Spleen (tissue), 11 donors: Measurements from ENCODE around the gene ARHGAP28. TPM values are rescaled to one million over a fixed set of nuclear protein-coding genes. Genes with fewer than 3 reads are reported as not detected.

Source experiments
- DNase-seq: peaks from one replicate; pipeline ENCODE4 v3.0.0-alpha.2; 2020
- H3K27ac ChIP-seq, 8 donors: fragments of 200-600 bp; sonication (generic) in 7 of 8; 1 replicate in 4 of 8; 2 replicates in 4 of 8; pipeline versions ENCODE4 v1.5.0 to v1.8.0; 2016 to 2021; ENCODE audit warnings: inconsistent platforms in 4 of 8, mild to moderate bottlenecking in 4 of 8, moderate library complexity in 1 of 8
- H3K27me3 ChIP-seq, 7 donors: fragments of 200-600 bp; sonication (generic) in 6 of 7; replicated peaks in 1 of 7; 1 replicate in 4 of 7; 2 replicates in 3 of 7; pipeline versions ENCODE4 v1.5.0 to v1.8.0; 2016 to 2021; ENCODE audit warnings: inconsistent platforms in 3 of 7, mild to moderate bottlenecking in 1 of 7
- H3K36me3 ChIP-seq, 6 donors: fragments of 200-600 bp; sonication (generic) in 5 of 6; 1 replicate in 4 of 6; 2 replicates in 2 of 6; pipeline versions ENCODE4 v1.5.0 to v1.8.0; 2016 to 2021; ENCODE audit warnings: inconsistent platforms in 2 of 6
- H3K4me1 ChIP-seq, 6 donors: fragments of 200-600 bp; sonication (generic) in 5 of 6; 1 replicate in 3 of 6; 2 replicates in 3 of 6; pipeline versions ENCODE4 v1.5.0 to v1.8.0; 2016 to 2021; ENCODE audit warnings: inconsistent platforms in 3 of 6
- H3K4me3 ChIP-seq, 8 donors: fragments of 200-600 bp; sonication (generic) in 7 of 8; 1 replicate in 4 of 8; 2 replicates in 4 of 8; pipeline versions ENCODE4 v1.5.0 to v1.8.0; 2016 to 2021; ENCODE audit warnings: inconsistent platforms in 4 of 8, mild to moderate bottlenecking in 4 of 8, moderate library complexity in 2 of 8
- H3K9me3 ChIP-seq, 8 donors: fragments of 200-600 bp; sonication (generic) in 7 of 8; 1 replicate in 4 of 8; 2 replicates in 4 of 8; pipeline versions ENCODE4 v1.5.0 to v1.8.0; 2016 to 2021; ENCODE audit warnings: inconsistent platforms in 4 of 8
- POLR2A ChIP-seq, 3 donors: fragments of 450-650 bp; IDR thresholded peaks; one replicate each; pipeline ENCODE4 v1.5.1; 2017; ENCODE audit warnings: antibody characterized with exemption in 3 of 3, mild to moderate bottlenecking in 1 of 3
- POLR2AphosphoS5 ChIP-seq, 3 donors: sonication (generic); formaldehyde crosslinking; IDR thresholded peaks; one replicate each; pipeline ENCODE4 v1.5.1; 2017; ENCODE audit warnings: antibody characterized with exemption in 3 of 3
- WGBS, 5 donors: extraction: QIAGEN DNeasy Blood & Tissue Kit in 3 of 5; methylation state at CpG; one replicate each; pipeline versions ENCODE4 v1.1.5 to v1.1.7; 2013 to 2018; 5-methylcytosine and 5-hydroxymethylcytosine counted together
- intact Hi-C: fragments of 100-400 bp; cut with DNase I; formaldehyde crosslinking; loops from one replicate; pipeline ENCODE4 v1.15.0; 2023; ENCODE audit warnings: low total_unique reads
- polyA plus RNA-seq, 3 donors: library from polyadenylated mRNA; stranded (reverse); fragments of 200-250 nt; gene quantifications; one replicate each; pipeline ENCODE4 v1.2.1, GENCODE V29; 2013
- total RNA-seq, 7 donors: library from RNA; depleted of rRNA in 3 of 7; stranded (reverse); fragments of >200 nt in 3 of 7; fragmentation: NEBNext Ultra II Directional in 4 of 7; extraction: Animal tissue kit (Norgen Biotek cat#: 25700) in 4 of 7; gene quantifications; one replicate each; pipeline versions ENCODE4 v1.1.0 to v1.2.1, GENCODE V29; 2016 to 2021
- TF ChIP-seq, protein P1 (sequence below), 11 experiments: fragments of 200-600 bp in 7 of 11; fragments of 450-650 bp in 4 of 11; sonication (generic) in 4 of 11; IDR thresholded peaks in 8 of 11; conservative IDR thresholded peaks in 3 of 11; 1 replicate in 7 of 11; 2 replicates in 4 of 11; pipeline versions ENCODE4 v1.4.0 to v1.8.0; 2016 to 2021; ENCODE audit warnings: antibody characterized with exemption in 11 of 11, inconsistent platforms in 4 of 11, mild to moderate bottlenecking in 1 of 11
- donor health status: healthy with polysubstance abuse.
- donor health status: DM: no; HTN: no; CAD: no; lungs with moderate emphysema.
- donor health status: DM: no; HTN: no; CAD: no.
- donor health status: Bipolar disorder and iron deficiency.
- donor health status: healthy.
- donor health status: DM: no; HTN: no; CAD: no.
- donor health status: DM: yes; HTN: yes; CAD: no.

ARHGAP28 gene
- total and polyA plus RNA-seq, 10 donors = 1.9 to 78.3 (median 30.3) TPM

DNA sequence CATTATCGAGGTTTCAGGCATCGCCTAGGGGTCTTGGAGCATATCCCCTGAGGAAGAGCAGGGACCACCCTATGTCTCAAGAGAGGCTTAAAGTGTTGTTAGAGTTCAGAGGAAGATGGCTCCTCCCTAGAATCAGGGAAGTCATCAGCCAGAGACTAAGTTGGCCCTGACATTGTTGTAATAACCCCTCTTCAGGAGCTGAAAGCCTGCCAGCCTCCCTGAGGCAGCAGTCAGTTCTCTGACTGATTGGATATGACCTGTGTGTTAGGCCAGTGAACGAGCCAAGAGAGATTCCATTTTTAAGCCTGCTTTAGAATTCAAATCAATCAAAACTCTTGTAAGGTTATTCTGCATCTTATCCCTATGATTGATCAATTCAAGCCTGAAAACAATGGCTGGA, 34.9 kb downstream of the ARHGAP28 start:
- WGBS, 5 donors = 62 to 78% (median 70%) methylated on average over 3 of the region's 3 CpGs
- Histone ChIP-seq H3K4me3 (no peak overlapping the region), H3K9me3 (peaks cover 0 to 22% (median 6%) of the 10 kb centered on the region in 8 donors), H3K27me3 (no peaks in the 10 kb centered on the region), H3K27ac (peak overlapping the region in 2 of 8 donors; percentile 1 to 39), H3K4me1 (peaks cover 0 to 5% (median 0%) of the 10 kb centered on the region in 6 donors), H3K36me3 (no peaks in the 10 kb centered on the region)
- DNase-seq = no peak
- no peak for TF ChIP-seq POLR2A (IDR thresholded peaks at IDR 0.05)
- TF ChIP-seq, protein P1, sequence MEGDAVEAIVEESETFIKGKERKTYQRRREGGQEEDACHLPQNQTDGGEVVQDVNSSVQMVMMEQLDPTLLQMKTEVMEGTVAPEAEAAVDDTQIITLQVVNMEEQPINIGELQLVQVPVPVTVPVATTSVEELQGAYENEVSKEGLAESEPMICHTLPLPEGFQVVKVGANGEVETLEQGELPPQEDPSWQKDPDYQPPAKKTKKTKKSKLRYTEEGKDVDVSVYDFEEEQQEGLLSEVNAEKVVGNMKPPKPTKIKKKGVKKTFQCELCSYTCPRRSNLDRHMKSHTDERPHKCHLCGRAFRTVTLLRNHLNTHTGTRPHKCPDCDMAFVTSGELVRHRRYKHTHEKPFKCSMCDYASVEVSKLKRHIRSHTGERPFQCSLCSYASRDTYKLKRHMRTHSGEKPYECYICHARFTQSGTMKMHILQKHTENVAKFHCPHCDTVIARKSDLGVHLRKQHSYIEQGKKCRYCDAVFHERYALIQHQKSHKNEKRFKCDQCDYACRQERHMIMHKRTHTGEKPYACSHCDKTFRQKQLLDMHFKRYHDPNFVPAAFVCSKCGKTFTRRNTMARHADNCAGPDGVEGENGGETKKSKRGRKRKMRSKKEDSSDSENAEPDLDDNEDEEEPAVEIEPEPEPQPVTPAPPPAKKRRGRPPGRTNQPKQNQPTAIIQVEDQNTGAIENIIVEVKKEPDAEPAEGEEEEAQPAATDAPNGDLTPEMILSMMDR (IDR thresholded peaks at IDR 0.05 in 8 of 11, conservative IDR thresholded peaks at IDR 0.05 in 3 of 11) = no peak
- TF ChIP-seq POLR2AphosphoS5 (IDR thresholded peaks at IDR 0.05) = no peak
- intact Hi-C loops = no loop called here

DNA sequence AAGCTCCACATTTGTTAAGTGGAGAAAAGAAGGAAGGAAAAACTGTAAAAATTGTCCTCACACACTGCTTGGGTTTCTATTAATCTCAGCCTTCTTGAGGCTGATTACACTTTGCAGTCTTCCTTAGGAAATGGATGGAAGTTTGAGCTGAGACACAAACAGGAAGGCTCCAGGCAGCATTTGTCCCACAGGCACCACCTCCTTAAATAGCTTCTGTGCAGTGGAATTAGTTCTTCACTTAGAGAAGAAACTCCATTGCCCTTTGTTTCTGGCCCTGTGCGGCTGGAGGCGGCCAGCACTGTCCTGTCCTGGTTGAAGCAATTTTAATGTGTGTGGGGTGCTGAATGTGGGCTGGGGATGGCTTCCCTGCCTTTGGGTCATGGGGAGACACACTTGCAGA, 44.3 kb downstream of the ARHGAP28 start:
- Histone ChIP-seq H3K27ac (no peak overlapping the region), H3K4me3 (no peak overlapping the region), H3K4me1 (peaks cover 0 to 3% (median 0%) of the 10 kb centered on the region in 6 donors), H3K27me3 (no peaks in the 10 kb centered on the region), H3K9me3 (no peaks in the 10 kb centered on the region), H3K36me3 (no peaks in the 10 kb centered on the region)
- intact Hi-C loops = no loop called here
- DNase-seq = no peak
- 61 to 87% (median 65%) methylated on average over 2 of the region's 2 CpGs for WGBS, 5 donors
- TF ChIP-seq POLR2A (IDR thresholded peaks at IDR 0.05) (no peak), POLR2AphosphoS5 (IDR thresholded peaks at IDR 0.05) (no peak)
- TF ChIP-seq, protein P1 (IDR thresholded peaks at IDR 0.05 in 8 of 11, conservative IDR thresholded peaks at IDR 0.05 in 3 of 11) = no peak

DNA sequence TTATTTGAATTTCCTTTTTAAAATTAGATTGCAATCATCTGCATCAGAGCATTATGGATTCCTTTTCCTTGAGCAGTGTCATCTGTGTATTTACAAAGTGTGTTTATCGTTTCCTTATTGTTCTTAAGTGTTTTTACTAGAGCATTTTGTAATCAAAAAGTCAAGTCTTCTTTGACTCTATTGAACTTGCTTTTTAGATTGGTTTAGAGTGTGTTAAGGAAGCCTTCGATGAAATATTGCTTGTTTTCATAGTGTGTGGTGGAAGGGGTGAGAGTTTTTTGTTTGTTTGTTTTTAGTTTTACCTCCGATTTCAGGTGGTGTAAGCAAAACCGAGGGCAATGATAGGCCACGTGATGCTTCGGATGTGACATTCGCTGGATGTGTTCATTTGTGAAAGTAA, 45.7 kb downstream of the ARHGAP28 start:
- H3K4me1 ChIP-seq = peaks cover 0 to 5% (median 0%) of the 10 kb centered on the region in 6 donors
- no peak for DNase-seq
- intact Hi-C loops = no loop called here
- TF ChIP-seq POLR2AphosphoS5 (IDR thresholded peaks at IDR 0.05) = no peak
- TF ChIP-seq POLR2A (IDR thresholded peaks at IDR 0.05) = no peak
- TF ChIP-seq, protein P1 (IDR thresholded peaks at IDR 0.05 in 8 of 11, conservative IDR thresholded peaks at IDR 0.05 in 3 of 11) = no peak
- no peaks in the 10 kb centered on the region for H3K36me3 ChIP-seq
- no peaks in the 10 kb centered on the region for H3K27me3 ChIP-seq
- H3K27ac ChIP-seq = no peak overlapping the region
- no peak overlapping the region for H3K4me3 ChIP-seq
- WGBS, 5 donors = 70 to 82% (median 76%) methylated on average over 7 of the region's 7 CpGs
- H3K9me3 ChIP-seq = no peaks in the 10 kb centered on the region

DNA sequence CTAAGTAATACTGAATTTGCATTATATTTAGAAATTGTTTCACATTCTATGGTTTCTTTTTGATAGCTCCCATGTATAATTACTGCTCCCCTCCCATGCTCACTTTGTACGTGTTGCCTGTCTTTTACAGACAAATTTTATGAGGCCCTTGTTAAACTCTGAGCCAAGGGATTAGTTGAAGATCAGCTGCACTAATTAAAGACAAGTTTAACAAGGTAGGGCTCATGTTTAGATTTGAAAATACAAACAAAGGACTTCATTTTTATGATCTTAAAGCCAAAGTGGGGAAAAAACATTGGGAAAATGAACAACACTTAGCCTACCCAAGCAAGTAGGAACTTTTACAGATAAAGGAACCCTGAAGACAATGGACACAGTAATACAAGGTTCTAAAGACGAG, 46.2 kb downstream of the ARHGAP28 start:
- Histone ChIP-seq H3K4me3 (no peak overlapping the region), H3K36me3 (no peaks in the 10 kb centered on the region), H3K27me3 (no peaks in the 10 kb centered on the region), H3K4me1 (peaks cover 0 to 7% (median under 1%) of the 10 kb centered on the region in 6 donors), H3K9me3 (no peaks in the 10 kb centered on the region), H3K27ac (no peak overlapping the region)
- DNase-seq = no peak
- WGBS, 5 donors = 55 to 65% (median 59%) methylated on average over 2 of the region's 2 CpGs
- TF ChIP-seq, protein P1 (IDR thresholded peaks at IDR 0.05 in 8 of 11, conservative IDR thresholded peaks at IDR 0.05 in 3 of 11) = no peak
- no peak for TF ChIP-seq POLR2A (IDR thresholded peaks at IDR 0.05)
- TF ChIP-seq POLR2AphosphoS5 (IDR thresholded peaks at IDR 0.05) = no peak
- intact Hi-C loops = no loop called here
